ENCODE measurements around the gene CRACDL.
"Not testable (repeated sequence)": the region's sequence is repeated elsewhere in the genome, so short reads cannot be mapped to it uniquely, and the experiment has no call there.

Gene CRACDL

GRCh38 chr2:98771721-98772524, 164.1 kb downstream of the CRACDL start:
- peak; percentile 75 for DNase-seq

GRCh38 chr2:98771264-98771663, 164.8 kb downstream of the CRACDL start:
- no peak for DNase-seq

- DNase-seq: peak; percentile 48
Measured at GRCh38 chr2:98769784-98770183, 166.2 kb downstream of the CRACDL start.

- no peak for DNase-seq
Measured at GRCh38 chr2:98769114-98769476, 166.9 kb downstream of the CRACDL start.

GRCh38 chr2:98768384-98769113, 167.5 kb downstream of the CRACDL start:
- DNase-seq: no peak

- DNase-seq: no peak
Measured at GRCh38 chr2:98764499-98764898, 171.5 kb downstream of the CRACDL start.

- no peak for DNase-seq
Measured at GRCh38 chr2:98763209-98763951, 172.6 kb downstream of the CRACDL start.

- DNase-seq: no peak
Measured at GRCh38 chr2:98761909-98762308, 174.1 kb downstream of the CRACDL start.

GRCh38 chr2:98761267-98761781, 174.7 kb downstream of the CRACDL start:
- DNase-seq: peak; percentile 45

- no peak for DNase-seq
Measured at GRCh38 chr2:98759827-98760625, 176.0 kb downstream of the CRACDL start.

- no peak for DNase-seq
Measured at GRCh38 chr2:98759338-98759737, 176.7 kb downstream of the CRACDL start.

GRCh38 chr2:98757904-98758421, 178.1 kb downstream of the CRACDL start:
- peak; percentile 75 for DNase-seq

- no peak for DNase-seq
Measured at GRCh38 chr2:98753801-98754200, 182.2 kb downstream of the CRACDL start.

- not testable (repeated sequence) for DNase-seq
Measured at GRCh38 chr2:98752711-98753110, 183.3 kb downstream of the CRACDL start.

- no peak for DNase-seq
Measured at GRCh38 chr2:98751748-98752147, 184.3 kb downstream of the CRACDL start.

- DNase-seq: no peak
Measured at GRCh38 chr2:98750593-98751282, 185.3 kb downstream of the CRACDL start.

GRCh38 chr2:98749066-98749450, 187.0 kb downstream of the CRACDL start:
- DNase-seq: no peak

GRCh38 chr2:98748292-98749065, 187.5 kb downstream of the CRACDL start:
- DNase-seq: no peak

GRCh38 chr2:98747888-98748287, 188.1 kb downstream of the CRACDL start:
- no peak for DNase-seq

GRCh38 chr2:98746426-98746825, 189.6 kb downstream of the CRACDL start:
- DNase-seq: no peak

- DNase-seq: no peak
Measured at GRCh38 chr2:98744595-98744994, 191.4 kb downstream of the CRACDL start.

Measured in CD4-positive, alpha-beta T cell treated with Interleukin-12 subunit alpha and Interleukin-12 subunit beta, for 1 hour (primary cell).